ENCODE data around the gene SMO.
A peak's percentile ranks its signal among the peaks of the same experiment; 100 is the strongest.
"Not testable (repeated sequence)": the region's sequence is repeated elsewhere in the genome, so short reads cannot be mapped to it uniquely, and the experiment has no call there.

SMO gene

GRCh38 chr7:129240119-129240820 lies 51.8 kb downstream of the SMO start:
- DNase-seq: no peak

GRCh38 chr7:129244220-129244619 lies 55.8 kb downstream of the SMO start:
- DNase-seq: no peak

GRCh38 chr7:129245533-129245932 lies 57.1 kb downstream of the SMO start:
- DNase-seq: no peak

GRCh38 chr7:129247087-129247486 lies 58.7 kb downstream of the SMO start:
- no peak for DNase-seq

- no peak for DNase-seq
Measured at GRCh38 chr7:129252128-129252527, 63.7 kb downstream of the SMO start.

GRCh38 chr7:129252603-129253002 lies 64.2 kb downstream of the SMO start:
- DNase-seq: not testable (repeated sequence)

GRCh38 chr7:129255800-129256199 lies 67.4 kb downstream of the SMO start:
- DNase-seq: no peak

GRCh38 chr7:129256221-129256620 lies 67.8 kb downstream of the SMO start:
- DNase-seq: no peak

GRCh38 chr7:129257168-129257567 lies 68.7 kb downstream of the SMO start:
- DNase-seq: no peak

GRCh38 chr7:129258649-129259389 lies 70.4 kb downstream of the SMO start:
- peak; percentile 14 for DNase-seq

GRCh38 chr7:129262324-129262723 lies 73.9 kb downstream of the SMO start:
- DNase-seq: peak; percentile 16

Measured in CD4-positive, alpha-beta T cell treated with Interleukin-10 for 1 hour (primary cell).